HG03108 (cell line): ENCODE data around the gene MTHFD1.
"Not testable (repeated sequence)": the region's sequence is repeated elsewhere in the genome, so short reads cannot be mapped to it uniquely, and the experiment has no call there.

Experiments used
- ATAC-seq: cut with Tn5 transposase; IDR thresholded peaks from one replicate; pipeline ENCODE4 v1.9.1; 2021; ENCODE audit warnings: moderate library complexity; ENCODE audit not compliant: unreplicated experiment

MTHFD1 gene

GRCh38 chr14:64387782-64388532, at the start of gene MTHFD1:
TSS of gene MTHFD1 (plus strand) at chr14:64388353. CDS start at chr14:64388428, 75 bp downstream.
- ATAC-seq = peak; percentile 71

GRCh38 chr14:64338616-64339316, 49.4 kb upstream of the MTHFD1 start:
- peak; percentile 87 for ATAC-seq

GRCh38 chr14:64340560-64341196, 47.5 kb upstream of the MTHFD1 start:
- no peak for ATAC-seq

GRCh38 chr14:64347748-64348147, 40.4 kb upstream of the MTHFD1 start:
- ATAC-seq = no peak

GRCh38 chr14:64349741-64350490, 38.2 kb upstream of the MTHFD1 start:
- ATAC-seq = no peak

- ATAC-seq = no peak
Measured at GRCh38 chr14:64363265-64363846, 24.8 kb upstream of the MTHFD1 start.

- no peak for ATAC-seq
Measured at GRCh38 chr14:64364907-64365306, 23.2 kb upstream of the MTHFD1 start.

- not testable (repeated sequence) for ATAC-seq
Measured at GRCh38 chr14:64365358-64365889, 22.7 kb upstream of the MTHFD1 start.

GRCh38 chr14:64369201-64369600, 19.0 kb upstream of the MTHFD1 start:
- no peak for ATAC-seq

GRCh38 chr14:64387232-64387781, 846 bp upstream of the MTHFD1 start:
- no peak for ATAC-seq

- ATAC-seq = no peak
Measured at GRCh38 chr14:64388533-64389285, 556 bp downstream of the MTHFD1 start.

- ATAC-seq = no peak
Measured at GRCh38 chr14:64391113-64391725, 3.1 kb downstream of the MTHFD1 start.

- ATAC-seq = no peak
Measured at GRCh38 chr14:64391986-64392385, 3.8 kb downstream of the MTHFD1 start.

GRCh38 chr14:64393189-64393726, 5.1 kb downstream of the MTHFD1 start:
- ATAC-seq = not testable (repeated sequence)

- no peak for ATAC-seq
Measured at GRCh38 chr14:64394423-64394822, 6.3 kb downstream of the MTHFD1 start.

GRCh38 chr14:64394977-64395633, 7.0 kb downstream of the MTHFD1 start:
- ATAC-seq = no peak

GRCh38 chr14:64400829-64401459, 12.8 kb downstream of the MTHFD1 start:
- ATAC-seq = no peak

- ATAC-seq = no peak
Measured at GRCh38 chr14:64401949-64402348, 13.8 kb downstream of the MTHFD1 start.
